Activated effector memory CD4-positive, alpha-beta T cell treated with anti-CD3 and anti-CD28 coated beads, Interleukin-2, amount 50 U/mL, for 16 hours (primary cell): ENCODE results near the gene DNLZ.

Experiments
- DNase-seq: peaks from one replicate; pipeline ENCODE4 v3.0.0-alpha.2; 2020

Gene DNLZ

GRCh38 chr9:136314944-136315343 lies 48.6 kb downstream of the DNLZ start:
- no peak for DNase-seq

- no peak for DNase-seq
These were observed 49.5 kb downstream of the DNLZ start for GRCh38 chr9:136314056-136314416.

GRCh38 chr9:136313111-136314055 lies 50.2 kb downstream of the DNLZ start:
- no peak for DNase-seq

DNA sequence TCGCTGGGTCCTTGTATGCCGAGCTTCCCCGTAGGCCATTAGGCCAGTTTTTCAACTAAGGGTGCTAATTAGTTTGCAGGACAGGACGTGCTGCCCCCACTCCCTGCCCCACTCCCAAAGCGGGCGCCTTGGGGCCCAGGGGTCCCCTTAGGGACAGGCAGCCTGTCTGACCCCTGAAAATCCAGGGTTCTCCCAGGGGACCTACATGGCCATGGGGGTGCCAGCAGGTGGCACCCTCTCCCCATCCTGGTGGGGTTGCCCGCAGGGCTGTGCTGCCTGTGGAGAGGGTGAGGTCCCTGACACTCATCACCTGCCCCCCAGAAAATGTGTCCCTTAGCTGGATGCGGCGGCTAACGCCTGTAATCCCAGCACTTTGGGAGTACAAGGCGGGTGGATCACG lies 51.1 kb downstream of the DNLZ start:
- peak; percentile 77 for DNase-seq

DNA sequence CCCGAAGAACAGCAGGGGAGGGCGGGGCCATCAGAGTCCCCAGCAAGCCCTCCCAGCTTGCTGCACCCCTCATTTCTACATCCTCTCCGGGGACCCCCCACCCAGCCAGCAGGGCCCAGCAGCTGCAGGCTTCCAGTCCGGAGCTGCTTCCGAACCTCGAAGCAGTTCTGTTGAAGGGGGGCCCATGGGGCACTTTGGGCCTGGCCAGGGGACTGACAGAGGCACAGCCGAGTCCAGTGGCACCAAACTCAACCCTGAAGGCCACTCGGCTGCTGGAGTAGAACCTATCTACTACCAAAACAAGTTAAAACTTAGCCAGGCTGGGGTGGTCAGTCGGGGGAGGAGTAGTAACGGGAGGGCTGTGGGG lies 51.6 kb downstream of the DNLZ start:
- DNase-seq: no peak

- no peak for DNase-seq
These were observed 52.2 kb downstream of the DNLZ start for GRCh38 chr9:136311051-136312008.

DNA sequence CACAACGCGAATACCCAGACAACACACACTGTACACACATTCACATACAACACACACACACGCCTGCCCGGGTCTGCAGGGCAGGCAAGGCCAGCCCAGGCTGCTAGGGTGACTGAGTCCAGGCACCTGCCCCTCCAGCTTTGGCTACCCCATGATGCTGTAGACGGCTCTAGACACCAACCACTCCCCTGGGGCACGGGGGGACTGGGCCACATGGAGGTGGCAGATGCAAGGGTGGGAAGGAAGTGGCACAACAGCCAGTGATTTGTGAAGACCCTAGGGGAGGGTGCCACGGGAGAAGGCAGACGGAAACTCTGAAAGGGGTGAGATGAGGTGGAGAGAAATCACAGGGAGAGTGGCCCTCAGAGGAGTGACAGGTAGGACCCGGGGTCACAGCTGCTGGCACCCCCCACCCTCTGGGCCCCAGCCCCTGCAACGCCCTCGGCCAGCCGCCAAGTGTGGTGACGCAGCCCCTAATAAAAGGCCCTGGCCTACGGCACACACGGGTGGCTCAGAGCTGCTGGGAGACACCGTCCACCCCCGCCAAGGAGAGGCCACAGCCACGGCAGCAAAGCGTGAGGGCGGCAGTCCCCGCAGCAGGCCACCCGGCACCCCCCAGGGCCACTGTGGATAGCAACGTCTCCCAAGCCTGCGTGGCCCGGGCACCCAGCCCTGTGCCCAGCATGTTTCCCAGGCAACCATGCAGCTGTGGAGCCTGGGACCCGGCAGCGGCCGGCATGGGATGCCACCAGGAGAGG lies 53.1 kb downstream of the DNLZ start:
- DNase-seq: no peak

GRCh38 chr9:136309806-136310220 lies 53.7 kb downstream of the DNLZ start:
- DNase-seq: no peak
